HEK293T (cell line): ENCODE data around the gene FBXO28.

Experiments
- ARNT ChIP-seq: fragments of 450-650 bp; IDR thresholded peaks from 2 replicates; pipeline ENCODE4 v1.6.1; 2017; ENCODE audit warnings: mild to moderate bottlenecking
- BHLHE40 ChIP-seq: fragments of 450-650 bp; IDR thresholded peaks from 2 replicates; pipeline ENCODE4 v1.6.1; 2016; ENCODE audit warnings: mild to moderate bottlenecking, moderate library complexity, borderline replicate concordance
- CTBP1 ChIP-seq: fragments of 450-650 bp; IDR thresholded peaks from 2 replicates; pipeline ENCODE4 v1.6.1; 2016; ENCODE audit warnings: borderline replicate concordance
- ELF4 ChIP-seq: fragments of 450-650 bp; IDR thresholded peaks from 2 replicates; pipeline ENCODE4 v1.6.1; 2017; ENCODE audit warnings: antibody characterized with exemption
- FOXM1 ChIP-seq: fragments of 450-650 bp; IDR thresholded peaks from 2 replicates; pipeline ENCODE4 v1.6.1; 2017; ENCODE audit warnings: mild to moderate bottlenecking, borderline replicate concordance
- HDGF ChIP-seq: fragments of 450-650 bp; IDR thresholded peaks from 2 replicates; pipeline ENCODE4 v1.6.1; 2017; ENCODE audit warnings: antibody characterized with exemption, borderline replicate concordance
- L3MBTL2 ChIP-seq: fragments of 450-650 bp; conservative IDR thresholded peaks from 2 replicates; pipeline ENCODE4 v1.6.1; 2016; ENCODE audit warnings: mild to moderate bottlenecking
- LEF1 ChIP-seq: fragments of 450-650 bp; IDR thresholded peaks from 2 replicates; pipeline ENCODE4 v1.6.1; 2017; ENCODE audit warnings: mild to moderate bottlenecking, borderline replicate concordance
- SP1 ChIP-seq: fragments of 450-650 bp; IDR thresholded peaks from 2 replicates; pipeline ENCODE4 v1.6.1; 2017
- TF ChIP-seq, protein P1 (sequence below): fragments of 450-650 bp; IDR thresholded peaks from 2 replicates; pipeline ENCODE4 v1.6.1; 2016

- no peak for TF ChIP-seq CTBP1
- no peak for TF ChIP-seq FOXM1
- no peak for TF ChIP-seq ELF4
- no peak for TF ChIP-seq ARNT
- no peak for TF ChIP-seq LEF1
- no peak for TF ChIP-seq SP1
- no peak for TF ChIP-seq BHLHE40
- no peak for TF ChIP-seq HDGF
- TF ChIP-seq L3MBTL2 = no peak
- TF ChIP-seq, protein P1, sequence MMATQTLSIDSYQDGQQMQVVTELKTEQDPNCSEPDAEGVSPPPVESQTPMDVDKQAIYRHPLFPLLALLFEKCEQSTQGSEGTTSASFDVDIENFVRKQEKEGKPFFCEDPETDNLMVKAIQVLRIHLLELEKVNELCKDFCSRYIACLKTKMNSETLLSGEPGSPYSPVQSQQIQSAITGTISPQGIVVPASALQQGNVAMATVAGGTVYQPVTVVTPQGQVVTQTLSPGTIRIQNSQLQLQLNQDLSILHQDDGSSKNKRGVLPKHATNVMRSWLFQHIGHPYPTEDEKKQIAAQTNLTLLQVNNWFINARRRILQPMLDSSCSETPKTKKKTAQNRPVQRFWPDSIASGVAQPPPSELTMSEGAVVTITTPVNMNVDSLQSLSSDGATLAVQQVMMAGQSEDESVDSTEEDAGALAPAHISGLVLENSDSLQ = no peak
These were observed 97.5 kb downstream of the FBXO28 start for GRCh38 chr1:224211206-224211962.
